Colonic mucosa (tissue), 4 donors: ENCODE data around the gene CRB2. TPM values are rescaled to one million over a fixed set of nuclear protein-coding genes. Genes with fewer than 3 reads are reported as not detected.

Experiments
- DNase-seq: peaks from one replicate; pipeline ENCODE4 v3.0.0-alpha.2; 2020
- H3K27ac ChIP-seq: fragments of 200-600 bp; one replicate; pipeline ENCODE4 v1.8.0; 2021
- H3K27me3 ChIP-seq: fragments of 200-600 bp; one replicate; pipeline ENCODE4 v1.8.0; 2021
- H3K36me3 ChIP-seq: fragments of 200-600 bp; one replicate; pipeline ENCODE4 v1.8.0; 2021
- H3K4me1 ChIP-seq: fragments of 200-600 bp; one replicate; pipeline ENCODE4 v1.8.0; 2021; ENCODE audit warnings: mild to moderate bottlenecking
- H3K4me3 ChIP-seq: fragments of 200-600 bp; one replicate; pipeline ENCODE4 v1.8.0; 2021
- H3K9ac ChIP-seq, 2 donors: one replicate each; pipeline ENCODE4 v1.7.0; 2013; ENCODE audit warnings: control low read depth in 2 of 2, low read depth in 2 of 2, low read length in 2 of 2
- H3K9me3 ChIP-seq: fragments of 200-600 bp; one replicate; pipeline ENCODE4 v1.8.0; 2021
- CTCF ChIP-seq: fragments of 200-600 bp; IDR thresholded peaks from one replicate; pipeline ENCODE4 v1.8.0; 2022; ENCODE audit warnings: antibody characterized with exemption, mild to moderate bottlenecking
- intact Hi-C: fragments of 100-400 bp; cut with DNase I; formaldehyde crosslinking; loops from one replicate; pipeline ENCODE4 v1.14.1; 2022
- total RNA-seq, 2 donors: library from RNA; stranded (reverse); fragmentation: NEBNext Ultra II Directional in 1 of 2; extraction: Animal tissue kit (Norgen Biotek cat#: 25700) in 1 of 2; gene quantifications; one replicate each; pipeline ENCODE4 v1.2.1, GENCODE V29; 2021
- donor health status: healthy.
- donor health status: DM: no; HTN: no; CAD: no.
- donor health status: DM: no; HTN: no; CAD: no.

Gene CRB2
- total RNA-seq, 2 donors from 2014 or later = 0.69 to 2.4 TPM

GRCh38 chr9:123341816-123342215, 14.2 kb upstream of the CRB2 start:
- H3K36me3 ChIP-seq = no peaks in the 10 kb centered on the region
- no peak overlapping the region for H3K4me3 ChIP-seq
- intact Hi-C loops = loop anchor here (10.0 kb wide), 1 partner anchor 117 kb away; no protein-coding TSS in a partner anchor
- no peak for DNase-seq
- H3K9ac ChIP-seq = no peak overlapping the region
- TF ChIP-seq CTCF = no peak
- H3K9me3 ChIP-seq = no peaks in the 10 kb centered on the region
- no peaks in the 10 kb centered on the region for H3K4me1 ChIP-seq
- no peak overlapping the region for H3K27ac ChIP-seq
- H3K27me3 ChIP-seq = no peaks in the 10 kb centered on the region

- no peak overlapping the region for H3K9ac ChIP-seq
- H3K27ac ChIP-seq = no peak overlapping the region
- no peaks in the 10 kb centered on the region for H3K9me3 ChIP-seq
- intact Hi-C loops = loop anchor here (10.0 kb wide), 1 partner anchor 117 kb away; no protein-coding TSS in a partner anchor
- no peaks in the 10 kb centered on the region for H3K4me1 ChIP-seq
- no peaks in the 10 kb centered on the region for H3K27me3 ChIP-seq
- no peak overlapping the region for H3K4me3 ChIP-seq
- DNase-seq = no peak
- no peak for TF ChIP-seq CTCF
- H3K36me3 ChIP-seq = no peaks in the 10 kb centered on the region
Measured at GRCh38 chr9:123342247-123342646, 13.8 kb upstream of the CRB2 start.

GRCh38 chr9:123343443-123344191, 12.4 kb upstream of the CRB2 start:
- no peak overlapping the region for H3K4me3 ChIP-seq
- no peak for TF ChIP-seq CTCF
- no peak overlapping the region for H3K27ac ChIP-seq
- H3K9ac ChIP-seq = no peak overlapping the region
- H3K9me3 ChIP-seq = no peaks in the 10 kb centered on the region
- H3K27me3 ChIP-seq = no peaks in the 10 kb centered on the region
- no peak for DNase-seq
- intact Hi-C loops = loop anchor here (10.0 kb wide), 1 partner anchor 119 kb away; no protein-coding TSS in a partner anchor
- no peaks in the 10 kb centered on the region for H3K4me1 ChIP-seq
- H3K36me3 ChIP-seq = no peaks in the 10 kb centered on the region

GRCh38 chr9:123344192-123344949, 11.6 kb upstream of the CRB2 start:
- Histone ChIP-seq H3K27me3 (no peaks in the 10 kb centered on the region), H3K9ac (no peak overlapping the region), H3K4me1 (no peaks in the 10 kb centered on the region), H3K4me3 (no peak overlapping the region), H3K9me3 (no peaks in the 10 kb centered on the region), H3K27ac (no peak overlapping the region), H3K36me3 (no peaks in the 10 kb centered on the region)
- intact Hi-C loops = loop anchor here (10.0 kb wide), 1 partner anchor 120 kb away; no protein-coding TSS in a partner anchor
- DNase-seq = no peak
- no peak for TF ChIP-seq CTCF

GRCh38 chr9:123345567-123345955, 10.4 kb upstream of the CRB2 start:
- H3K27ac ChIP-seq = no peak overlapping the region
- H3K4me1 ChIP-seq = no peaks in the 10 kb centered on the region
- intact Hi-C loops = loop anchor here (5.0 to 10.0 kb wide), 2 partner anchors 121 to 263 kb away; no protein-coding TSS in a partner anchor
- no peak overlapping the region for H3K9ac ChIP-seq
- no peaks in the 10 kb centered on the region for H3K9me3 ChIP-seq
- no peak for TF ChIP-seq CTCF
- DNase-seq = no peak
- H3K27me3 ChIP-seq = no peaks in the 10 kb centered on the region
- no peak overlapping the region for H3K4me3 ChIP-seq
- no peaks in the 10 kb centered on the region for H3K36me3 ChIP-seq
